Activated CD8-positive, alpha-beta memory T cell treated with anti-CD3 and anti-CD28 coated beads for 36 hours (primary cell): ENCODE results near the gene MFN2. TPM values are rescaled to one million over a fixed set of nuclear protein-coding genes. Genes with fewer than 3 reads are reported as not detected.
"Not testable (repeated sequence)": the region's sequence is repeated elsewhere in the genome, so short reads cannot be mapped to it uniquely, and the experiment has no call there.

ENCODE experiments used
- CTCF ChIA-PET: fragments of 350-600 bp; sonication (Branson Sonifier 250); formaldehyde crosslinking; loops from one replicate; lab custom pipeline; 2021; ENCODE audit warnings: antibody characterized with exemption; lab: Charles Lee
- POLR2A ChIA-PET: fragments of 350-600 bp; sonication (Branson Sonifier 250); formaldehyde crosslinking; loops from one replicate; lab custom pipeline; 2021; ENCODE audit warnings: antibody characterized with exemption; lab: Charles Lee
- total RNA-seq, 2 experiments: library from RNA; stranded (reverse); gene quantifications; one replicate each; pipeline ENCODE4 v1.2.3, GENCODE V29; 2021

MFN2 gene
- 10 to 100 TPM; 85.9 to 92.6 TPM for total RNA-seq

GRCh38 chr1:11979851-11980675 lies at the start of gene MFN2:
MFN2 (plus strand) TSS chr1:11980444; CDS start chr1:11989169, 8,725 bp downstream.
- ChIA-PET CTCF (interaction anchor here (1.1 to 2.2 kb wide), 4 partner anchors 9 to 143 kb away, joined by 3 to 5 read pairs (median 4); no protein-coding TSS in a partner anchor), POLR2A (interaction anchor here (0.5 to 3.9 kb wide), 5 partner anchors 17 to 71 kb away, joined by 3 to 47 read pairs (median 4); partner anchors contain the start of gene MIIP)

- POLR2A ChIA-PET, result interaction anchor here (1.4 kb wide), 1 partner anchor 21 kb away, joined by 6 read pairs; no protein-coding TSS in a partner anchor
- CTCF ChIA-PET, result no interaction called here
Measured at GRCh38 chr1:11930571-11931445, 49.4 kb upstream of the MFN2 start.

GRCh38 chr1:11931845-11932244 lies 48.4 kb upstream of the MFN2 start:
- CTCF ChIA-PET, result no interaction called here
- POLR2A ChIA-PET, result no interaction called here

GRCh38 chr1:11934302-11935056 lies 45.8 kb upstream of the MFN2 start, which contains the start of gene PLOD1:
PLOD1 (plus strand) TSS chr1:11934717; CDS start chr1:11934780, 63 bp downstream.
- POLR2A ChIA-PET, result interaction anchor here (1.0 to 1.7 kb wide), 2 partner anchors 25 to 26 kb away, joined by 10 to 14 read pairs; no protein-coding TSS in a partner anchor
- CTCF ChIA-PET, result interaction anchor here (1.0 kb wide), 1 partner anchor 190 kb away, joined by 3 read pairs; no protein-coding TSS in a partner anchor

- ChIA-PET CTCF (no interaction called here), POLR2A (interaction anchor here (0.7 to 1.7 kb wide), 3 partner anchors 25 to 27 kb away, joined by 6 to 14 read pairs (median 10); no protein-coding TSS in a partner anchor)
Measured at GRCh38 chr1:11935057-11935412, 45.2 kb upstream of the MFN2 start.

GRCh38 chr1:11935733-11936132 lies 44.5 kb upstream of the MFN2 start:
- ChIA-PET CTCF (interaction anchor here (0.6 kb wide), 1 partner anchor 28 kb away, joined by 4 read pairs; no protein-coding TSS in a partner anchor), POLR2A (interaction anchor here (0.6 to 1.7 kb wide), 3 partner anchors 10 to 28 kb away, joined by 3 to 14 read pairs (median 6); no protein-coding TSS in a partner anchor)

GRCh38 chr1:11938722-11939526 lies 41.3 kb upstream of the MFN2 start:
- ChIA-PET POLR2A (interaction anchor here (1.2 kb wide), 1 partner anchor 29 kb away, joined by 4 read pairs; no protein-coding TSS in a partner anchor), CTCF (no interaction called here)

GRCh38 chr1:11939794-11940193 lies 40.5 kb upstream of the MFN2 start:
- CTCF ChIA-PET, POLR2A ChIA-PET: not testable (repeated sequence)

- ChIA-PET POLR2A (interaction anchor here (0.6 to 0.7 kb wide), 2 partner anchors 40 to 1503 kb away, joined by 3 to 4 read pairs; partner anchors contain the start of gene MFN2), CTCF (no interaction called here)
Measured at GRCh38 chr1:11940260-11940921, 39.9 kb upstream of the MFN2 start.

- ChIA-PET CTCF (no interaction called here), POLR2A (interaction anchor here (0.5 kb wide), 1 partner anchor 232 kb away, joined by 3 read pairs; no protein-coding TSS in a partner anchor)
Measured at GRCh38 chr1:11942280-11942679, 38.0 kb upstream of the MFN2 start.

- CTCF ChIA-PET, result no interaction called here
Measured at GRCh38 chr1:11943619-11944018, 36.6 kb upstream of the MFN2 start.

GRCh38 chr1:11944358-11944931 lies 35.8 kb upstream of the MFN2 start:
- ChIA-PET POLR2A (no interaction called here), CTCF (interaction anchor here (0.7 kb wide), 1 partner anchor 715 kb away, joined by 3 read pairs; no protein-coding TSS in a partner anchor)

More at GRCh38 chr1:11943619-11944018, 36.6 kb upstream of the MFN2 start:
- POLR2A ChIA-PET, result no interaction called here

- ChIA-PET POLR2A (no interaction called here), CTCF (no interaction called here)
Measured at GRCh38 chr1:11946647-11947046, 33.6 kb upstream of the MFN2 start.

GRCh38 chr1:11948822-11949458 lies 31.3 kb upstream of the MFN2 start:
- ChIA-PET POLR2A (no interaction called here), CTCF (interaction anchor here (1.3 kb wide), 1 partner anchor 13 kb away, joined by 3 read pairs; no protein-coding TSS in a partner anchor)

GRCh38 chr1:11951901-11952300 lies 28.3 kb upstream of the MFN2 start:
- CTCF ChIA-PET, result no interaction called here
- POLR2A ChIA-PET, result no interaction called here

- CTCF ChIA-PET, result no interaction called here
- POLR2A ChIA-PET, result no interaction called here
Measured at GRCh38 chr1:11952455-11953109, 27.7 kb upstream of the MFN2 start.
